Measurements from ENCODE around the gene TSR3.
A peak's percentile ranks its signal among the peaks of the same experiment; 100 is the strongest.

TSR3 gene

GRCh38 chr16:1377406-1378010 is 25.8 kb upstream of the TSR3 start:
- no peak for DNase-seq (ENCODE audit: low spot score)

- DNase-seq (ENCODE audit: low spot score): no peak
These were observed 24.2 kb upstream of the TSR3 start for GRCh38 chr16:1375741-1376410.

- no peak for DNase-seq (ENCODE audit: low spot score)
These were observed 23.6 kb upstream of the TSR3 start for GRCh38 chr16:1375298-1375640.

GRCh38 chr16:1374418-1375297 is 23.0 kb upstream of the TSR3 start:
- no peak for DNase-seq (ENCODE audit: low spot score)

- DNase-seq (ENCODE audit: low spot score): no peak
These were observed 20.7 kb upstream of the TSR3 start for GRCh38 chr16:1372292-1372950.

GRCh38 chr16:1371054-1371978 is 19.6 kb upstream of the TSR3 start:
- no peak for DNase-seq (ENCODE audit: low spot score)

- no peak for DNase-seq (ENCODE audit: low spot score)
These were observed 16.0 kb upstream of the TSR3 start for GRCh38 chr16:1367486-1368174.

GRCh38 chr16:1366712-1367299 is 15.1 kb upstream of the TSR3 start:
- DNase-seq (ENCODE audit: low spot score): no peak

- DNase-seq (ENCODE audit: low spot score): no peak
These were observed 14.5 kb upstream of the TSR3 start for GRCh38 chr16:1366060-1366711.

- DNase-seq (ENCODE audit: low spot score): no peak
These were observed 12.8 kb upstream of the TSR3 start for GRCh38 chr16:1364510-1364909.

GRCh38 chr16:1363501-1364041 is 11.9 kb upstream of the TSR3 start:
- DNase-seq (ENCODE audit: low spot score): peak; percentile 46

- DNase-seq (ENCODE audit: low spot score): peak; percentile 63
These were observed 11.1 kb upstream of the TSR3 start for GRCh38 chr16:1362807-1363206.

GRCh38 chr16:1361685-1362360 is 10.1 kb upstream of the TSR3 start:
- no peak for DNase-seq (ENCODE audit: low spot score)

GRCh38 chr16:1357906-1358566 is 6.4 kb upstream of the TSR3 start:
- DNase-seq (ENCODE audit: low spot score): peak; percentile 28

GRCh38 chr16:1356061-1356900 is 4.6 kb upstream of the TSR3 start:
- DNase-seq (ENCODE audit: low spot score): no peak

GRCh38 chr16:1355591-1355990 is 3.9 kb upstream of the TSR3 start:
- no peak for DNase-seq (ENCODE audit: low spot score)

GRCh38 chr16:1354815-1355540 is 3.3 kb upstream of the TSR3 start:
- DNase-seq (ENCODE audit: low spot score): no peak

All from SW480 (cell line).